ENCODE measurements around the gene PLEKHJ1. TPM values are rescaled to one million over a fixed set of nuclear protein-coding genes. Genes with fewer than 3 reads are reported as not detected.

PLEKHJ1 gene
- total and polyA plus RNA-seq, 3 donors from 2014 or later, result 111 to 153 (median 126) TPM

DNA sequence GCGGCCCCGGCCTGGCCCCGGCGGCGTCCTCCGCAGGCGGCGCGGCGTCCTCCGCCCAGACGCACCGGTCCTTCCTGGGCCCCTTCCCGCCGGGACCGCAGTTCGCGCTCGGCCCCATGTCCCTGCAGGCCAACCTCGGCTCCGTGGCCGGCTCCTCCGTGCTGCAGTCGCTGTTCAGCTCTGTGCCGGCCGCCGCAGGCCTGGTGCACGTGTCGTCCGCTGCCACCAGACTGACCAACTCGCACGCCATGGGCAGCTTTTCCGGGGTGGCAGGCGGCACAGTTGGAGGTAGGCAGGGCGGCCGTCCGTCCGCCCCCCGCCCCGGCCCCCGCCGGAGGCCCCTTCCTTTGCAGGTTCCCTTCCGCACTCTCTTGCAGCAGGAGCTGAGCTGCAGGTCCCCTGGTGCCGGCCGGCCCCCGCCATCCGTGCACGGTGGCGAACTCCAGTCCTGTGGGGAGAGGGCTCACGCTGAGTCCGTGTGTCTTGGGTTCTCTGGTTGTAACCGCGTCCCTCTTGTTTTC, 9.2 kb downstream of the PLEKHJ1 start:
- Histone ChIP-seq H3K27me3 (no peaks in the 10 kb centered on the region), H3K9me3 (no peaks in the 10 kb centered on the region), H3K36me3 (ENCODE audit: low read depth, missing control alignments) (no peaks in the 10 kb centered on the region), H3K4me1 (peaks cover 12% of the 10 kb centered on the region), H3K4me3 (no peak overlapping the region), H3K27ac (no peak overlapping the region)
- TF ChIP-seq POLR2A (IDR thresholded peaks at IDR 0.05), result no peak
- TF ChIP-seq CTCF (IDR thresholded peaks at IDR 0.05), result no peak
- intact Hi-C loops (cut with DNase I; ENCODE audit: low total_unique reads), result no loop called here
- DNase-seq, result no peak
- WGBS, 2 donors, result 69 to 74% methylated on average over 18 to 51 of the region's 53 CpGs

- TF ChIP-seq CTCF (IDR thresholded peaks at IDR 0.05), result no peak
- no peak for TF ChIP-seq POLR2A (IDR thresholded peaks at IDR 0.05)
- Histone ChIP-seq H3K27me3 (no peaks in the 10 kb centered on the region), H3K9me3 (no peaks in the 10 kb centered on the region), H3K27ac (no peak overlapping the region), H3K4me1 (peaks cover 15% of the 10 kb centered on the region), H3K4me3 (no peak overlapping the region), H3K36me3 (ENCODE audit: low read depth, missing control alignments) (no peaks in the 10 kb centered on the region)
- 75 to 88% methylated on average over 32 to 58 of the region's 59 CpGs for WGBS, 2 donors
- no peak for DNase-seq
- intact Hi-C loops (cut with DNase I; ENCODE audit: low total_unique reads), result no loop called here
Measured at GRCh38 chr19:2226051-2226839, 9.9 kb downstream of the PLEKHJ1 start.

DNA sequence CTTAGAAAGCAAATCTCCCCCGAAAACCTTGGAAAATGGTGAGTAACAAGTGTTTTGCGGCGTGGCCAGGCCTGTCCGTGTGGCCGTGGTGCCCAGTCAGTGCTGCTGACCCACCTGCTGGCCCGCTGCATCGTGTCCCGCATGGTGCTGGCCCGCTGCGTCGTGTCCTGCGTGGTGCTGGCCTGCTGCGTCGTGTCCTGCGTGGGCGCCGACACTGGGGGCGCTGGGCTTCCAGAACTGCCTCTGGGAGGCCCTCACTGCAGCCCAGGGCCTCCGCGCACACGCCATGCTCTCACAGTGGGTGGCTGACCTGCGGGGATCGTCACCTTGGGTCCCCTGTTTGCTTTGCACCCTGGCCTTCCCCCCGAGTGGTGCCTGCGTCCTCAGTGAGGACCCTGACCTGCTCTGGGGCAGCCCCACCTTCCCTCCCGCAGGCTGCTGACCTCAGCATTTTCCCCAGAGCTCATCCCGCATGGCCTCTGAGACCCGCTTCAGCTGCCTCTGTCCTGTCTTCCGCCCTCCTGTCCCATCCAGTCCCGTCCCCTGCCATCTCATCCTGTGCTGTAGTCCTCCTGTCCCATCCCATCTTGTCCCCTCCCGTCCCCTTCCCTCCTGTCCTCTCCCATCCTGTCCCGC, 10.6 kb downstream of the PLEKHJ1 start:
- no peak for DNase-seq
- no peak overlapping the region for H3K4me3 ChIP-seq
- intact Hi-C loops (cut with DNase I; ENCODE audit: low total_unique reads), result no loop called here
- H3K27me3 ChIP-seq, result no peaks in the 10 kb centered on the region
- WGBS, 2 donors, result 91 to 93% methylated on average over 14 to 32 of the region's 32 CpGs
- H3K4me1 ChIP-seq, result peaks cover 16% of the 10 kb centered on the region
- H3K27ac ChIP-seq, result no peak overlapping the region
- H3K36me3 ChIP-seq (ENCODE audit: low read depth, missing control alignments), result no peaks in the 10 kb centered on the region
- no peaks in the 10 kb centered on the region for H3K9me3 ChIP-seq
- no peak for TF ChIP-seq CTCF (IDR thresholded peaks at IDR 0.05)
- TF ChIP-seq POLR2A (IDR thresholded peaks at IDR 0.05), result no peak

- H3K4me1 ChIP-seq, result peaks cover 16% of the 10 kb centered on the region
- no peak overlapping the region for H3K27ac ChIP-seq
- WGBS, 2 donors, result 78 to 79% methylated on average over 13 of the region's 13 CpGs
- no peaks in the 10 kb centered on the region for H3K36me3 ChIP-seq (ENCODE audit: low read depth, missing control alignments)
- no peak for DNase-seq
- no peak overlapping the region for H3K4me3 ChIP-seq
- TF ChIP-seq CTCF (IDR thresholded peaks at IDR 0.05) (no peak), POLR2A (IDR thresholded peaks at IDR 0.05) (no peak)
- no peaks in the 10 kb centered on the region for H3K27me3 ChIP-seq
- H3K9me3 ChIP-seq, result no peaks in the 10 kb centered on the region
- intact Hi-C loops (cut with DNase I; ENCODE audit: low total_unique reads), result no loop called here
Measured at GRCh38 chr19:2224754-2225349, 11.3 kb downstream of the PLEKHJ1 start.
